A673 (cell line): ENCODE data around the gene CYP17A1. TPM values are rescaled to one million over a fixed set of nuclear protein-coding genes. Genes with fewer than 3 reads are reported as not detected.

Experiments used
- Bru-seq: library from RNA; stranded (reverse); fragments of 400-500 nt; gene quantifications from one replicate; lab custom pipeline; 2021; lab: Mats Ljungman, UMichigan
- BruChase-seq, 2 experiments: library from RNA; stranded (reverse); fragments of 400-500 nt; gene quantifications; one replicate each; lab custom pipeline; 2021; lab: Mats Ljungman, UMichigan
- BruUV-seq: library from RNA; stranded (reverse); fragments of 400-500 nt; replicated peaks from 2 replicates; lab custom pipeline; 2021; lab: Mats Ljungman, UMichigan
- CTCF ChIA-PET: fragments of 300-600 bp; sonication (Branson Sonifier 250); formaldehyde crosslinking; loops from one replicate; lab custom pipeline; 2022; ENCODE audit warnings: antibody characterized with exemption; lab: Charles Lee
- POLR2A ChIA-PET: fragments of 300-600 bp; sonication (Branson Sonifier 250); formaldehyde crosslinking; loops from one replicate; lab custom pipeline; 2022; ENCODE audit warnings: antibody characterized with exemption; ENCODE audit not compliant: low non-redundant PET; lab: Charles Lee
- DNase-seq: peaks from one replicate; pipeline ENCODE4 v3.0.0-alpha.2; 2015; ENCODE audit warnings: low spot score
- H3K27ac ChIP-seq: fragments of 200-600 bp; sonication (generic); 2 replicates; pipeline ENCODE4 v1.5.1; 2016; ENCODE audit warnings: mixed run types, low read depth, mild to moderate bottlenecking, mixed read lengths, antibody characterized with exemption, low read length; ENCODE audit not compliant: poor library complexity, severe bottlenecking
- H3K27me3 ChIP-seq: fragments of 200-600 bp; sonication (generic); replicated peaks from 2 replicates; pipeline ENCODE4 v1.6.1; 2017; ENCODE audit warnings: mixed run types, low read depth, mild to moderate bottlenecking, mixed read lengths, antibody characterized with exemption, low read length; ENCODE audit not compliant: insufficient read depth, poor library complexity
- H3K36me3 ChIP-seq: fragments of 200-600 bp; sonication (generic); 2 replicates; pipeline ENCODE4 v1.6.1; 2016; ENCODE audit warnings: mixed run types, mild to moderate bottlenecking, mixed read lengths, antibody characterized with exemption, low read length; ENCODE audit not compliant: insufficient read depth, poor library complexity, severe bottlenecking
- H3K4me1 ChIP-seq: fragments of 200-600 bp; sonication (generic); 2 replicates; pipeline ENCODE4 v1.6.1; 2017; ENCODE audit warnings: mixed run types, mild to moderate bottlenecking, mixed read lengths, antibody characterized with exemption, low read length; ENCODE audit not compliant: insufficient read depth, poor library complexity, severe bottlenecking
- H3K4me3 ChIP-seq: fragments of 200-600 bp; sonication (generic); 2 replicates; pipeline ENCODE4 v1.5.1; 2016; ENCODE audit warnings: low read depth, mixed run types, mild to moderate bottlenecking, mixed read lengths, low read length; ENCODE audit not compliant: poor library complexity, severe bottlenecking
- H3K9me3 ChIP-seq: fragments of 200-600 bp; sonication (generic); 2 replicates; pipeline ENCODE4 v1.6.1; 2016; ENCODE audit warnings: mixed run types, low read depth, mild to moderate bottlenecking, mixed read lengths, antibody characterized with exemption, low read length; ENCODE audit not compliant: poor library complexity, severe bottlenecking
- EZH2 ChIP-seq: fragments of 200-600 bp; sonication (generic); IDR thresholded peaks from 2 replicates; pipeline ENCODE4 v1.6.1; 2017; ENCODE audit warnings: borderline replicate concordance, low read depth, mild to moderate bottlenecking, mixed read lengths, antibody characterized with exemption, low read length; ENCODE audit not compliant: poor library complexity, severe bottlenecking
- intact Hi-C: fragments of 100-400 bp; cut with micrococcal nuclease; formaldehyde crosslinking; loops from one replicate; pipeline ENCODE4 v1.10.0; 2022; ENCODE audit not compliant: unreplicated experiment
- long read RNA-seq: library from polyadenylated mRNA; stranded (forward); transcript quantifications from one replicate; pipeline ENCODE4 v2.0.0, GENCODE V29; 2022
- total RNA-seq: library from RNA; stranded (reverse); gene quantifications from 2 replicates; pipeline ENCODE4 v1.2.3, GENCODE V29; 2021
- TF ChIP-seq, protein P1 (sequence below): fragments of 300-800, 200-600 bp; sonication (generic); conservative IDR thresholded peaks from 2 replicates; pipeline ENCODE4 v1.5.1; 2017; ENCODE audit warnings: low read depth, mild to moderate bottlenecking, antibody characterized with exemption, low read length, moderate library complexity, mixed read lengths

The CYP17A1 gene, protein sequence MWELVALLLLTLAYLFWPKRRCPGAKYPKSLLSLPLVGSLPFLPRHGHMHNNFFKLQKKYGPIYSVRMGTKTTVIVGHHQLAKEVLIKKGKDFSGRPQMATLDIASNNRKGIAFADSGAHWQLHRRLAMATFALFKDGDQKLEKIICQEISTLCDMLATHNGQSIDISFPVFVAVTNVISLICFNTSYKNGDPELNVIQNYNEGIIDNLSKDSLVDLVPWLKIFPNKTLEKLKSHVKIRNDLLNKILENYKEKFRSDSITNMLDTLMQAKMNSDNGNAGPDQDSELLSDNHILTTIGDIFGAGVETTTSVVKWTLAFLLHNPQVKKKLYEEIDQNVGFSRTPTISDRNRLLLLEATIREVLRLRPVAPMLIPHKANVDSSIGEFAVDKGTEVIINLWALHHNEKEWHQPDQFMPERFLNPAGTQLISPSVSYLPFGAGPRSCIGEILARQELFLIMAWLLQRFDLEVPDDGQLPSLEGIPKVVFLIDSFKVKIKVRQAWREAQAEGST
- total RNA-seq (not detected in 2 replicates), Bru-seq, nascent RNA (percentile 10 among the genes with signal in this experiment), BruChase-seq, experiment 1, labeled RNA remaining after a 2-hour chase (percentile 20 among the genes with signal in this experiment), BruChase-seq, experiment 2, labeled RNA remaining after a 6-hour chase (percentile 10 among the genes with signal in this experiment)
- long read RNA-seq: 0 reads

DNA sequence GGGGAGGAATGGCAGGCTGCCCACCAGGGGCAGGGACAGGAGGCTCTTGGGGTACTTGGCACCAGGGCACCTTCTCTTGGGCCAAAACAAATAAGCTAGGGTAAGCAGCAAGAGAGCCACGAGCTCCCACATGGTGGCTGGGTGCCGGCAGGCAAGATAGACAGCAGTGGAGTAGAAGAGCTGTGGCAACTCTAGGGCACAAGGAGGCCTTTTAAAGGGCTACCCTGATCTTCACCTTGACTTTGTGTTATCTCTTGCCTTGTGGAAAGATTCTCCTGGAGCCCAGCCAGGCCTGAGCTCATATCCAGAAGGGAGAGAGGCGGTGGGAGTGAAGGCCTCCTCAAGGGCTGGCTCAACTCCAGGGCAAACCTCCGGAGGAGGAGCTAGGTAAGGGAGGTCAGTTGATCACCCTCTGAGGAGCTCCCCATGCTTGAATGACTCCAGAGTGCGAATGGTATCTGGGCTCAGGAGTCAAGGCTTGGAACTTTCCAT, at the start of gene CYP17A1:
CYP17A1 (minus strand) TSS at position 184 of the 492 bp plus-strand sequence; CDS start at position 132, 52 bp downstream.
- Histone ChIP-seq H3K27ac (no peak within 1 kb of the TSS), H3K9me3 (no peaks in the 10 kb centered on the region), H3K27me3 (no peaks in the 10 kb centered on the region), H3K36me3 (no peaks in the 10 kb centered on the region), H3K4me1 (no peaks in the 10 kb centered on the region), H3K4me3 (no peak within 1 kb of the TSS)
- BruUV-seq: no TSS peak
- peak; percentile 28 for DNase-seq
- intact Hi-C loops: loop anchor here (5.0 kb wide), 2 partner anchors 405 to 645 kb away; no protein-coding TSS in a partner anchor
- ChIA-PET POLR2A (no interaction called here), CTCF (interaction anchor here (0.9 to 3.4 kb wide), 2 partner anchors 64 to 94 kb away, joined by 3 to 30 read pairs; partner anchors contain the start of gene WBP1L)
- TF ChIP-seq EZH2: no peak
- TF ChIP-seq, protein P1, sequence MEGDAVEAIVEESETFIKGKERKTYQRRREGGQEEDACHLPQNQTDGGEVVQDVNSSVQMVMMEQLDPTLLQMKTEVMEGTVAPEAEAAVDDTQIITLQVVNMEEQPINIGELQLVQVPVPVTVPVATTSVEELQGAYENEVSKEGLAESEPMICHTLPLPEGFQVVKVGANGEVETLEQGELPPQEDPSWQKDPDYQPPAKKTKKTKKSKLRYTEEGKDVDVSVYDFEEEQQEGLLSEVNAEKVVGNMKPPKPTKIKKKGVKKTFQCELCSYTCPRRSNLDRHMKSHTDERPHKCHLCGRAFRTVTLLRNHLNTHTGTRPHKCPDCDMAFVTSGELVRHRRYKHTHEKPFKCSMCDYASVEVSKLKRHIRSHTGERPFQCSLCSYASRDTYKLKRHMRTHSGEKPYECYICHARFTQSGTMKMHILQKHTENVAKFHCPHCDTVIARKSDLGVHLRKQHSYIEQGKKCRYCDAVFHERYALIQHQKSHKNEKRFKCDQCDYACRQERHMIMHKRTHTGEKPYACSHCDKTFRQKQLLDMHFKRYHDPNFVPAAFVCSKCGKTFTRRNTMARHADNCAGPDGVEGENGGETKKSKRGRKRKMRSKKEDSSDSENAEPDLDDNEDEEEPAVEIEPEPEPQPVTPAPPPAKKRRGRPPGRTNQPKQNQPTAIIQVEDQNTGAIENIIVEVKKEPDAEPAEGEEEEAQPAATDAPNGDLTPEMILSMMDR: no peak

DNA sequence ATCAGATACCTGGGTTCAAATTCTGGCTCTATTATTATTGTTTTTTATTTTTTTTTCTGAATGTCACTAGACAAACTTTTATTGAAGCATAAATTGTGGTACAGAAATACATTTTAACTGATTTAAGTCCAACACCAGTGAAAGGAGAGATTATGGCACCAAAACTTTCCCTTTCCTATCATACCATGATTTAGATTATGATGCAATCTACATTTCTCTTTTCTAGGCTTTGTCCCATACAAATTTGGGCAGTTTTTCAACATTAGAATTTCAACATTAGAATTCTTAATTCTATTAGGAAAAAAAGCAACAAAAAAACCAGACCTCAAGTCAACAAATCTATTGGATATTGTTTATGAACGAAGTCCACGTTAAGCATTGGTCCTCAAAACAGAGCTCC, 43.0 kb upstream of the CYP17A1 start:
- POLR2A ChIA-PET: no interaction called here
- Histone ChIP-seq H3K36me3 (no peaks in the 10 kb centered on the region), H3K27ac (no peak overlapping the region), H3K27me3 (no peaks in the 10 kb centered on the region), H3K4me3 (no peak overlapping the region), H3K4me1 (no peaks in the 10 kb centered on the region), H3K9me3 (no peaks in the 10 kb centered on the region)
- BruUV-seq: no TSS peak
- intact Hi-C loops: no loop called here
- CTCF ChIA-PET: no interaction called here
- TF ChIP-seq, protein P1: no peak
- no peak for TF ChIP-seq EZH2
- no peak for DNase-seq

DNA sequence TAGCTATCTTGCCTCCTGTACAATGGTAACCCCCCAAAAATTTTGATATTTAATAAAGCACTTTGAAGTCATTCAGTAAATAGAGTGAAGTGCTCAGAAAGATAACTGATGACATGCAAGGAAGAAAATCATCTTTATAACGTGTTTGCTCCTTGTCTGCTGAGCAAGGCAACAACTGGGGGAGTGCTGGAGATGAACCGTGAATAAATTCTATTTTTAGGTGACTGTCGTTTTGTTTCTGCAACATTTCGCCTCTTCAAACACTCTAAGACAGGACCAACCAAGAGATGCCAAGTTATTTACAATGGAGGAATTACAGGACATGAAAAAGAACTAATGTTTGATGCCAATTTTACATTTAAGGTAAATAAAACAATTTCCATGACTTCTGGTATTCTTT, 41.4 kb upstream of the CYP17A1 start:
- POLR2A ChIA-PET: no interaction called here
- Histone ChIP-seq H3K27ac (no peak overlapping the region), H3K9me3 (no peaks in the 10 kb centered on the region), H3K4me1 (no peaks in the 10 kb centered on the region), H3K27me3 (no peaks in the 10 kb centered on the region), H3K4me3 (no peak overlapping the region), H3K36me3 (no peaks in the 10 kb centered on the region)
- intact Hi-C loops: no loop called here
- no TSS peak for BruUV-seq
- no peak for DNase-seq
- TF ChIP-seq, protein P1: no peak
- TF ChIP-seq EZH2: no peak
- CTCF ChIA-PET: no interaction called here
